Glomerular visceral epithelial cell (primary cell): ENCODE results near the gene MYH16.
A peak's percentile ranks its signal among the peaks of the same experiment; 100 is the strongest.
"Not testable (repeated sequence)": the region's sequence is repeated elsewhere in the genome, so short reads cannot be mapped to it uniquely, and the experiment has no call there.

ENCODE experiments used
- DNase-seq: peaks from one replicate; pipeline ENCODE4 v3.0.0-alpha.2; 2016; ENCODE audit errors: extremely low spot score

The MYH16 gene

GRCh38 chr7:99258501-99258900 lies 14.1 kb upstream of the MYH16 start:
- DNase-seq: no peak

GRCh38 chr7:99260395-99260794 lies 12.2 kb upstream of the MYH16 start:
- DNase-seq: no peak

- no peak for DNase-seq
Measured at GRCh38 chr7:99261646-99262045, 11.0 kb upstream of the MYH16 start.

GRCh38 chr7:99265848-99266480 lies 6.7 kb upstream of the MYH16 start:
- DNase-seq: no peak

- DNase-seq: peak; percentile 79
Measured at GRCh38 chr7:99267481-99267840, 5.2 kb upstream of the MYH16 start.

- peak; percentile 7 for DNase-seq
Measured at GRCh38 chr7:99267841-99268576, 4.6 kb upstream of the MYH16 start.

GRCh38 chr7:99268577-99268908 lies 4.1 kb upstream of the MYH16 start:
- DNase-seq: no peak

GRCh38 chr7:99270702-99271101 lies 1.9 kb upstream of the MYH16 start:
- DNase-seq: no peak

GRCh38 chr7:99273561-99273960 lies 922 bp downstream of the MYH16 start:
- DNase-seq: not testable (repeated sequence)

- not testable (repeated sequence) for DNase-seq
Measured at GRCh38 chr7:99274908-99275307, 2.3 kb downstream of the MYH16 start.

GRCh38 chr7:99275496-99275895 lies 2.9 kb downstream of the MYH16 start:
- DNase-seq: no peak

- no peak for DNase-seq
Measured at GRCh38 chr7:99278180-99278579, 5.5 kb downstream of the MYH16 start.

- not testable (repeated sequence) for DNase-seq
Measured at GRCh38 chr7:99284165-99284564, 11.5 kb downstream of the MYH16 start.

GRCh38 chr7:99287779-99288534 lies 15.3 kb downstream of the MYH16 start:
- no peak for DNase-seq

- no peak for DNase-seq
Measured at GRCh38 chr7:99289185-99289584, 16.5 kb downstream of the MYH16 start.

- DNase-seq: not testable (repeated sequence)
Measured at GRCh38 chr7:99290148-99290547, 17.5 kb downstream of the MYH16 start.

- no peak for DNase-seq
Measured at GRCh38 chr7:99290980-99291607, 18.5 kb downstream of the MYH16 start.

GRCh38 chr7:99292127-99292526 lies 19.5 kb downstream of the MYH16 start:
- no peak for DNase-seq

GRCh38 chr7:99293167-99293566 lies 20.5 kb downstream of the MYH16 start:
- DNase-seq: no peak

- DNase-seq: no peak
Measured at GRCh38 chr7:99293650-99294049, 21.0 kb downstream of the MYH16 start.

- DNase-seq: no peak
Measured at GRCh38 chr7:99296471-99296870, 23.8 kb downstream of the MYH16 start.

GRCh38 chr7:99301496-99301895 lies 28.9 kb downstream of the MYH16 start:
- no peak for DNase-seq
